Pancreas (tissue), 10 donors: ENCODE results near the gene CD33. TPM values are rescaled to one million over a fixed set of nuclear protein-coding genes. Genes with fewer than 3 reads are reported as not detected.

ENCODE experiments used
- ATAC-seq, 4 donors: fragments of 200-7000 bp; cut with Tn5 transposase; one replicate each; pipeline versions ENCODE4 v1.8.0 to v1.9.1; 2020; ENCODE audit warnings: mild to moderate bottlenecking in 4 of 4, moderate library complexity in 4 of 4
- DNase-seq, 6 donors: peaks; one replicate each; pipeline ENCODE4 v3.0.0-alpha.2; 2020
- FAIRE-seq: peaks from 2 replicates; lab custom pipeline; 2012; peaks lifted over from hg19 to GRCh38; lab: Jason Lieb, UNC
- H3K27ac ChIP-seq, 4 donors: fragments of 200-600 bp; sonication (generic); 1 replicate in 3 of 4; 2 replicates in 1 of 4; pipeline versions ENCODE4 v1.5.0 to v1.8.0; 2020
- H3K27me3 ChIP-seq, 4 donors: fragments of 200-600 bp; one replicate each; pipeline ENCODE4 v1.8.0; 2021
- H3K36me3 ChIP-seq, 3 donors: fragments of 200-600 bp; sonication (generic) in 1 of 3; one replicate each; pipeline versions ENCODE4 v1.5.0 to v1.8.0; 2020 to 2021
- H3K4me1 ChIP-seq, 3 donors: fragments of 200-600 bp; one replicate each; pipeline ENCODE4 v1.8.0; 2021
- H3K4me3 ChIP-seq, 4 donors: fragments of 200-600 bp; sonication (generic) in 2 of 4; one replicate each; pipeline versions ENCODE4 v1.5.0 to v1.8.0; 2020 to 2021
- H3K9me3 ChIP-seq, 4 donors: fragments of 200-600 bp; one replicate each; pipeline ENCODE4 v1.8.0; 2021
- CTCF ChIP-seq, 4 donors: fragments of 200-600 bp; sonication (generic) in 3 of 4; IDR thresholded peaks; one replicate each; pipeline versions ENCODE4 v1.5.0 to v1.8.0; 2021; ENCODE audit warnings: antibody characterized with exemption in 4 of 4
- WGBS, 2 donors: extraction: QIAGEN DNeasy Blood & Tissue Kit; methylation state at CpG; one replicate each; pipeline ENCODE4 v1.1.7; 2013; 5-methylcytosine and 5-hydroxymethylcytosine counted together
- intact Hi-C, 3 donors: fragments of 100-400 bp; cut with DNase I; formaldehyde crosslinking; loops; one replicate each; pipeline versions ENCODE4 v1.11.1 to v1.14.2; 2022
- polyA plus RNA-seq, 2 donors: library from polyadenylated mRNA; stranded (reverse); fragments of 200-250 nt; gene quantifications; one replicate each; pipeline ENCODE4 v1.2.3, GENCODE V29; 2013
- total RNA-seq, 6 donors: library from RNA; stranded (reverse); fragmentation: NEBNext Ultra II Directional in 4 of 6; extraction: Animal tissue kit (Norgen Biotek cat#: 25700) in 4 of 6; gene quantifications; one replicate each; pipeline versions ENCODE4 v1.2.1 to v1.2.4, GENCODE V29; 2021 to 2023
- donor health status: healthy with polysubstance abuse.
- donor health status: DM: no; HTN: no; CAD: no; lungs with moderate emphysema.
- donor health status: DM: no; HTN: no; CAD: no.
- donor health status: control.
- donor health status: control.
- donor health status: Bipolar disorder and iron deficiency.
- donor health status: DM: yes; HTN: yes; CAD: no.
- donor health status: DM: no; HTN: no; CAD: no.
- donor health status: DM: no; HTN: no; CAD: no.
- donor health status: DM: yes; HTN: yes; CAD: no.

Gene CD33
- total and polyA plus RNA-seq, 8 donors = 0.28 to 6.3 (median 0.69) TPM

- H3K27me3 ChIP-seq = peaks cover 0 to 3% (median 0%) of the 10 kb centered on the region in 4 donors
- no peak overlapping the region for H3K4me3 ChIP-seq
- no peaks in the 10 kb centered on the region for H3K36me3 ChIP-seq
- no peaks in the 10 kb centered on the region for H3K4me1 ChIP-seq
- no peak for TF ChIP-seq CTCF (IDR thresholded peaks at IDR 0.05)
- H3K27ac ChIP-seq = no peak overlapping the region
- FAIRE-seq (no peak), DNase-seq (no peak), ATAC-seq (no peak)
- intact Hi-C loops = no loop called here
- H3K9me3 ChIP-seq = no peaks in the 10 kb centered on the region
- WGBS, 2 donors = 56 to 68% methylated on average over 1 of the region's 1 CpG
Observed at GRCh38 chr19:51219971-51220370, 4.9 kb upstream of the CD33 start.

- no peak for TF ChIP-seq CTCF (IDR thresholded peaks at IDR 0.05)
- Histone ChIP-seq H3K4me1 (no peaks in the 10 kb centered on the region), H3K27ac (no peak overlapping the region), H3K9me3 (no peaks in the 10 kb centered on the region), H3K36me3 (no peaks in the 10 kb centered on the region), H3K4me3 (no peak overlapping the region), H3K27me3 (peaks cover 0 to 3% (median 0%) of the 10 kb centered on the region in 4 donors)
- DNase-seq (no peak), FAIRE-seq (no peak), ATAC-seq (no peak)
- intact Hi-C loops = no loop called here
Observed at GRCh38 chr19:51220996-51221395, 3.9 kb upstream of the CD33 start.

- DNase-seq (no peak), ATAC-seq (no peak), FAIRE-seq (no peak)
- Histone ChIP-seq H3K4me1 (no peaks in the 10 kb centered on the region), H3K4me3 (no peak overlapping the region), H3K9me3 (no peaks in the 10 kb centered on the region), H3K36me3 (no peaks in the 10 kb centered on the region), H3K27me3 (peaks cover 0 to 3% (median 0%) of the 10 kb centered on the region in 4 donors), H3K27ac (no peak overlapping the region)
- WGBS, 2 donors = 33 to 35% methylated on average over 3 of the region's 3 CpGs
- intact Hi-C loops = no loop called here
- no peak for TF ChIP-seq CTCF (IDR thresholded peaks at IDR 0.05)
Observed at GRCh38 chr19:51224163-51224641, 678 bp upstream of the CD33 start.

GRCh38 chr19:51226067-51226466 lies 1.2 kb downstream of the CD33 start:
- intact Hi-C loops = no loop called here
- ATAC-seq (no peak), FAIRE-seq (no peak), DNase-seq (no peak)
- no peak for TF ChIP-seq CTCF (IDR thresholded peaks at IDR 0.05)
- Histone ChIP-seq H3K9me3 (no peaks in the 10 kb centered on the region), H3K4me1 (no peaks in the 10 kb centered on the region), H3K36me3 (no peaks in the 10 kb centered on the region), H3K27me3 (peaks cover 0 to 3% (median 0%) of the 10 kb centered on the region in 4 donors), H3K27ac (no peak overlapping the region), H3K4me3 (peak overlapping the region in 1 of 4 donors; percentile 20)
- 36 to 53% methylated on average over 3 of the region's 3 CpGs for WGBS, 2 donors

- intact Hi-C loops = no loop called here
- 40 to 45% methylated on average over 2 of the region's 2 CpGs for WGBS, 2 donors
- no peaks in the 10 kb centered on the region for H3K36me3 ChIP-seq
- no peaks in the 10 kb centered on the region for H3K4me1 ChIP-seq
- no peak for DNase-seq
- no peak for TF ChIP-seq CTCF (IDR thresholded peaks at IDR 0.05)
- FAIRE-seq = no peak
- H3K9me3 ChIP-seq = no peaks in the 10 kb centered on the region
- ATAC-seq = no peak
- no peak overlapping the region for H3K27ac ChIP-seq
- peaks cover 0 to 3% (median 0%) of the 10 kb centered on the region in 4 donors for H3K27me3 ChIP-seq
- no peak overlapping the region for H3K4me3 ChIP-seq
Observed at GRCh38 chr19:51227326-51227725, 2.4 kb downstream of the CD33 start.
